Stimulated activated CD8-positive, alpha-beta memory T cell treated with anti-CD3 and anti-CD28 coated beads, Interleukin-7, amount 100 ng/mL, for 48 hours (primary cell): Measurements from ENCODE around the gene FOSL1.

Source experiments
- DNase-seq, 2 donors: peaks; one replicate each; pipeline ENCODE4 v3.0.0-alpha.2; 2020; ENCODE audit warnings: low read depth in 1 of 2; ENCODE audit errors: extremely low read depth in 1 of 2

FOSL1 gene

GRCh38 chr11:65882120-65883057, 17.8 kb downstream of the FOSL1 start:
- no peak for DNase-seq

GRCh38 chr11:65880844-65881421, 19.3 kb downstream of the FOSL1 start:
- DNase-seq: no peak

GRCh38 chr11:65880027-65880426, 20.2 kb downstream of the FOSL1 start:
- DNase-seq: no peak

GRCh38 chr11:65879617-65880016, 20.6 kb downstream of the FOSL1 start, which contains the start of gene CTSW:
Gene CTSW (plus strand): TSS chr11:65879837. CDS start chr11:65879855, 18 bp downstream.
- no peak for DNase-seq

DNA sequence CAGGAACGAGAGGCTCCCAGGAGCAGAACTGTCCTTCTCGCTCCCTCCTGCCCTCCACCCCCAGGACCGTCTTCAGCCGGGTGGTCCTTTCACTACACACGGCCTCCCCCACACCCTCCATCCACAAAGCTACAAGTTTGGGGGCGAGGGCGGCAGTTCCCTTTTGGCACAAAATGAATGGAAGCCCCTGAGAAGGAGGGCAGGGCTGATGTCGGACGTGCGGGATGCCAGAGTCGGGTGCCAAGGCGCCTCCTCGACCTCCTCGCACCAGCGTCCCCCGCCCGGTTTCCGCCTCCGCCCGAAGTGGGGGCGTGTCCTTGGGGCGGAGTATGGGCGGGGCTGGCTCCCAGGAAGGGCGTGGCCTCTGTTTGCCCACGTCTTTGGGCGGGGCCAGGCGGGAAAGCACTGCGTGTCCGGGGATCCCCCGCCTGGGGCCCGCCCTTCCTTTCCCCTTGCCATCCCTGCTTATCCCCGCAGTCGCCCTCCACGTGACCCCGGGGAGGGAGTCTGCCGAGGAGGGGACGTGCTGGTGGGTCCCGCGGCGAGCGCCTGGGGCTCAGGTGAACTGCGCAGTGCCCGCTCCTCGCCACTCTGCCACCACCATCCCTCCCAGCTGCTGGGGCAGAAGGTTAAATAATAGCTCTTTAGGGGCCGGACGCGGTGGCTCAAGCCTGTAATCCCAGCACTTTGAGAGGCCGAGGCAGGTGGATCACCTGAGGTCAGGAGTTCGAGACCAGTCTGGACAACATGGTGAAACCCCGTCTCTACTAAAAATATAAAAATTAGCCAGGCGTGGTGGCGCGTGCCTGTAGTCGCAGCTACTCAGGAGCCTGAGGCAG, 26.7 kb downstream of the FOSL1 start:
- DNase-seq: peak; percentile 91 to 94

DNA sequence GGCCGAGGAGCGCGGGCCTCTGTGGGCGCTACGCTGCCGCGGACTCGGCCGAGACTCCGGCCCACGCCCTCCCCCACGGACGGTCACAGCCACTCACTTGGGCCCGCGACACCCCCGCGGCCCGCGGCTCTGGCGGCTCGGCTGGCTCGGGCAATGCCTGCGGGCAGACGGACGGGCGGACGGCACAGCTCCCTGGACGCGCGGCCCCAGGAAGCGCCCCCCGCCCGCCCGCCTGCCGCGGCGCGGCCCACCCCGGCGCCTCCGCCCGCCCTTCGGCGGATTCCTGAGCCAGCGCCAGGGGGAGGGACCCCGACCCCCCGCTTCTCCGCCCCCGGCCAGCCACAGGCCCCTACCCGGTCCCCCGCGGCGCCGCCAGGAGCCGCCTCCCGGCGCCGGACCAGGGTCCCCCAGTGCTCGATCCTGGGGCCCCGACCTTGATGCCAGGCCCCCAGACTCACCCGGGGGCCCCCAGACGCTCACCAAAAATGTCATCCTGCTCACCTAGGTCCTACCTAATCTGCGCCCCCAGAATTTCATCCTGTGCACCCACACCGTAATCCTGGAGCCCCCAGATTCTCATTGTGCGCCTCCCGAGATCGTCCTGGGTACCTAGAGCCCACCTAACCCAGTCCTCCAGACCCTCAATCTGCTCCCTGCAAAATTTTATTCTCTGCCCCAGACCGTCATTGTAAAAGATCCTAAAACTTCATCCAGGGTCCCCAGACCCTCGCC, 27.4 kb downstream of the FOSL1 start, which contains the start of gene EFEMP2:
EFEMP2 (minus strand) TSS at position 215 of the 732 bp plus-strand sequence. CDS start 446 bp downstream, outside the sequence.
- no peak for DNase-seq

DNA sequence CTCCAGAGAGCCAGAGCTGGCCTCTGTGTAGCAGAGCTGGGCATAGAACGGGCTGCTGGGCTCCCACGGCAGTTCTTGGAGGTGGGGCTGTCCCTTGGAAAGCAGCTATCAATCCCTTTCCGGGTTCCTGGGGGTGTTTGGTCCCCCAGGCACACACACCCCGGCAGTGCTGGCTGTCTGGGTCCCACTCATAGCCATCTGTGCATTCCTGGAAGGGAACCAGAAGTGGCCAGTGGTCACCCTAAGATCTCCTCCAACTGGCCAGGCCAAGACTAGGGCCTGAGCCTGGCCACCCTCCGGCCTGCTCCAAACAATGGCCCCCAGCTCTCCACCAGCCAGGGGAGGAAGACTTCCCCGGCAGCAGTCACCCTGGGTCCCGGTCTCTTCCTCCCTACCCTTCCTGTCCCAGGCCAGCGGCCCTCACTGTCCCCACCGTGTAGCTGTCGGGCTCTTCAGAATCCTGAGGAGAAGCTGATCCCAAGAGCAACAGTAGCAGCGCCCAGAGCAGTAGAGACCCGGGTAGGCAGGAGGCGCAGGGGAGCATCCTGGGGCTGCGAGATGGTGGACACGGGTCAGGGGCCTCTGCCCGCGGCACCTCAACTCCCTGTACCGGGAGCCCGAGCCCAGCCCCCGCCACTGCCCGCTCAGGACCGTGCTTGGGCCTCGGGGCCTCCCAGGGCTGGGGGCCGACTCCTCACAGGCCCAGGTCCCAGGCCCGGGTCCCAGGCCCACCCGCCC, 28.2 kb downstream of the FOSL1 start:
- DNase-seq: no peak

DNA sequence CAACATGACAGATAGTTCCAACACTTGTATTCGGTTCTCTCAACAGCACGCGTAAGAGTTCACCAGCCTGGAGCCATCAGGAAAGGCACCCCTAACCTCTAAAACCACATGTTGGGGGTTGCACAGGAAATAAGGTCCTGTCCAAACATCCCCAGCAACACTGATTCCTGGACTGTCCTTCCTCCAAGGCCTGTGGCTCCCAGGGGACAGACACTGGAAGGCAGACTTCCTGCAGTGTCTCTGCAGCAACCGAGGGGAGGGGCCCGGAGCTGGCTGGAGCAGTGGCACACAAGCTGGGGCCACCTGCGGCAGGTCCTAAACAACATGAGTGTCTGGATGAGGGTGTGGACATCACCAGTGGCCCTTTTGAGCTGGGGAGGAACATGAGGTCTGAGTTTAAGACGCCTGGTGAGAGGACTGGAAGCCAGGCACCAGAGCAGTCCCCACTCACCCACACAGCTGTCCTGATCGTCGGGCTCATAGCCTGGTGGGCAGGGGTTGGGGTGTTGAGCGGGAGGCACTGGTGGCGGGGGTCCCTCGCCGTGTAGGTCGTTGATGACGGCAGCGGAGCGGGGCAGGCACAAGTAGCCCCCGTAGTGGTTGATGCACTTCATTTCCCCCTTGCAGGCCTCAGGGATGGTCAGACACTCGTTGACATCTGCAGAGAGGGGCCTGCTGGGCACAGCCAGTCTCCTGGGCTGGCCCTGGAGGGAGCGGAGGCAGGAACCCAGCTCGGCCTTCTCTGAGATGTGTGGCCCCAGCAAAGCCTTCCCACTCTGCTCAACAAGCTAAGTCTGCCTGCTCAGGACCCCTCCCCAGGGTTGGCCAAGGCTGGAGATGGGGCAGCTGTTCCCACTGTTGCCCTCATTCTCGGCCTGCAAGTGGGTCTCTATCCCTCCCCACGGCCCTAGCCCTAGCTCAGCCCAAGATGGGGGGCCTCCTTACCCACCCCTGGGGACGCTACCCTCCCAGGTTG, 29.2 kb downstream of the FOSL1 start:
- no peak for DNase-seq

GRCh38 chr11:65870307-65870658, 29.9 kb downstream of the FOSL1 start:
- no peak for DNase-seq

GRCh38 chr11:65869643-65870306, 30.4 kb downstream of the FOSL1 start:
- DNase-seq: no peak

GRCh38 chr11:65868907-65869306, 31.3 kb downstream of the FOSL1 start:
- no peak for DNase-seq

GRCh38 chr11:65868076-65868667, 32.0 kb downstream of the FOSL1 start:
- DNase-seq: no peak

DNA sequence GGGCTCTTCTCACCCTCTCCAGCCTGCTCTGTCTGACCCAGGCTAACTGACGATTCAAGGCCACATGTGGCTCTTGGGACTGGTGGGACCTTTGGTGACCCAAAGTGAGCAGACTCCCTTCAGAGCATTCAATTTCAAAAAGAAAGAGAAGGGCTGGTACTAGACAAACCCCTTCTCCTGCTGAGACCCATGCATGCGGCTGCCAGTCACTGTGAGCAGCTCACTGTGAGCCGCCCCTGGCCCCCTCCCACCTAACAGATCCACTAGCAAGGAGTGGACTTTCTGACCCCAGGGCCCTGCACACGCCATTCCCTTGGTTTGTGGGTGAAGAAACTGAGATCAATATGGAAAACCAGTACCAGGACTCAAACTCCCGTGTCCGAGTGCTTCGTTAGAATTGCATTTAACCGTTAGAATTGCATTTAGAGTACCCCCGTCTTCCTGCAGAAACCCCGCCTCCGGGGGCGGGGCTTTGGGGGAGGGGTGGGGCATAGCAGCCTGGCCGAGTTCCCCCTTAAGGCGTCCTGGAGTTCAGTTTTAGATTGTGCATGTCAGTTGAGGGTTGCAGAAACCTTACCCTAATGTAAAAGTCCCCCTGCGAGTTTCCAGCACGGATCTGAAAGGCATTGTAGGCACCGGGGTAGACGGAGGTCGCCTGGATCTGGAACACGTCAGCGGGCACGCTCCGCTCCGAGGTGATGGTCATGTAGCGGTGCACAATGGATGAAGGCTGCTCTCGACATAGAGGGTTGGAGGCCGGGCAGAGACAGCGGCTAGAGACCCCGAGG, 32.7 kb downstream of the FOSL1 start:
- DNase-seq: no peak

DNA sequence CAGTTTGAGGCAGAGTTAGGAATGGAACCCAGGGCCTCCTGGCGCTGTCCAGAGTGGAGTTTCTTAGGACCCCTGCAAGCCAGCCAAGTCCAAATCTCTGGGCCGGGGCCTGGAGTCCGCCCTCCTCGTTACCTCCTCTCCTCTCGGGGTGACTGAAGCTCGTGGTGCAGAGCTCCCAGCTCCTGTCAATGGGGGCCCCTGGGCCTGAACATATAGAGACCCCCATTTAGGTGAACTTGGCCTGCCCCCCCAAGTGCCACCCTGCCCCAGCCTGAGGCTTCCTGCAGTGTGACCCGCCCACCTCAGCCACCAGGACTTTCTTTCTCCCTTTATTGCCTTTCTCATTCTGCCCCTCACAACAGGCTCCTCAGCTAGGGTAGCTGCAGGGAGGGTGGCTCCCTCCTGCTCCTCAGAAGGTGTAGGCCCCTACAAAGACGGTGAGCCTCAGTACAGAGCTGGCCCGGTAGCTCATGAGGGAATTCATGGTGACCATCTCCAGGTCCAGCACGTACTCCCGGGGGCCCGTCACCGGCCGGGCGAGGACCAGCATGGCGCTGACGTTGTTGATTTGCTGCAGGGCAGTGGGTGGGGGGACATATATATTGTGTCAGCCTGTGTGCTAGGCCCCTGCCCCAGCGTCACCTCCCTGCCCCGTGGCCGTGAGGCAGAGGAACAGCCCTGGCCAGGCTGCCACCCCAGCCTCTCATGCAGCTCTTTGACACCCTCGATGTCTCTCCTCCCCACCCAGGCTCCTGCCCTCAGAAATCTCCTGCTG, 33.5 kb downstream of the FOSL1 start:
- DNase-seq: no peak

DNA sequence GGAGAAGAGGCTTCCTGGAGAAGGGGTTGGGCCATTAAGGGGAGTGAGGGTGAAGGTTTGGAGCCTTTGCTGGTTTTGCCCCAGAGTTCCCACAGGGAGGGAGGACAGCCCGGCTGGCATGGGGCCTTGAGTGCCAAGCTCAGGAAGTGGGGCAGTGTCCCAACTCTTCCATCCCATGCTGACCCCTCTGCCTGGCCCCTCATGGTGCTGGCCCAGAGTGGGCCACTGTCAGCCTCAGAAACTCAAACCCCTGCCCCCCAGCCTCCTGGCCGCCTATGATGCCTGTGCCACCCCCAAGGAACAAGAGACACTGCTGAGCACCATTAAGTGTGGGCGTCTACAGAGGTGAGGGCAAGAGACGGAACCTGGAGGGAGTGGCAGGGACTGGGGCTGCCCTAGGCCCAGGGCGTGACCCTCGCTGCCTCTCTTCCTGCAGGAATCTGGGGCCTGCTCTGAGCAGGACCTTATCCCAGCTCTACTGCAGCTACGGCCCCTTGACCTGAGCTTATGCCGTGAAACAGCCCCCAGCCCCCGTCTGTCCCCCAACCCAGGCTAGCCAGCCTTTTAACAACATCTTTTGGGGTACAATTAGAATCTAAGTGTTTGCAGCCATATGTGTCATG, 34.5 kb downstream of the FOSL1 start:
- DNase-seq: no peak
